ENCODE measurements around the gene CCNJL. TPM values are rescaled to one million over a fixed set of nuclear protein-coding genes. Genes with fewer than 3 reads are reported as not detected.

Gene CCNJL
- total and polyA plus RNA-seq, 12 donors: 1.2 to 10.6 (median 4.3) TPM

DNA sequence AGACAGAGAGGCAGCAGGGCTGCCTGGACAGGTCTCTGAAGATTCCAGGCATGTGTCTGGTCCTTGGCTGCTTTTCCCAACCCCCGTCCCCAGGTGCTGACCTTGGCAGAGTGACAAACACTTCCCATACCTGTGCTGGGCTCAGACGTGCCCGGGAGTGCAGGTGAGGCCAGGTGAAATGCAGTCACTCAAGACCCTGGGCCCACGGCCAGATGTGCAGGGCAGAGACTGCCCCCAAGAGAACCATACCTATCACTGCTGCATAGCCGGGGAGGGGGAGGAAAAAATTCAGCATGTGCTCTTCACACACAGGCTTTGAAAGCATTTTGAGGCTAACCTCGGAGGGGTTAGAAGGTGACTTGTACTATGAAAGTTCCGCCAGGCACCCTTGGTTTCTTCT is 22.6 kb downstream of the CCNJL start:
- no peak overlapping the region for H3K4me3 ChIP-seq
- H3K9me3 ChIP-seq (replicated peaks in 1 of 3): no peaks in the 10 kb centered on the region
- intact Hi-C loops (cut with DNase I): no loop called here
- H3K27ac ChIP-seq: peak overlapping the region in 1 of 5 donors; percentile 8
- TF ChIP-seq, protein P1, sequence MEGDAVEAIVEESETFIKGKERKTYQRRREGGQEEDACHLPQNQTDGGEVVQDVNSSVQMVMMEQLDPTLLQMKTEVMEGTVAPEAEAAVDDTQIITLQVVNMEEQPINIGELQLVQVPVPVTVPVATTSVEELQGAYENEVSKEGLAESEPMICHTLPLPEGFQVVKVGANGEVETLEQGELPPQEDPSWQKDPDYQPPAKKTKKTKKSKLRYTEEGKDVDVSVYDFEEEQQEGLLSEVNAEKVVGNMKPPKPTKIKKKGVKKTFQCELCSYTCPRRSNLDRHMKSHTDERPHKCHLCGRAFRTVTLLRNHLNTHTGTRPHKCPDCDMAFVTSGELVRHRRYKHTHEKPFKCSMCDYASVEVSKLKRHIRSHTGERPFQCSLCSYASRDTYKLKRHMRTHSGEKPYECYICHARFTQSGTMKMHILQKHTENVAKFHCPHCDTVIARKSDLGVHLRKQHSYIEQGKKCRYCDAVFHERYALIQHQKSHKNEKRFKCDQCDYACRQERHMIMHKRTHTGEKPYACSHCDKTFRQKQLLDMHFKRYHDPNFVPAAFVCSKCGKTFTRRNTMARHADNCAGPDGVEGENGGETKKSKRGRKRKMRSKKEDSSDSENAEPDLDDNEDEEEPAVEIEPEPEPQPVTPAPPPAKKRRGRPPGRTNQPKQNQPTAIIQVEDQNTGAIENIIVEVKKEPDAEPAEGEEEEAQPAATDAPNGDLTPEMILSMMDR (IDR thresholded peaks at IDR 0.05): no peak
- no peak for TF ChIP-seq POLR2A (IDR thresholded peaks at IDR 0.05)
- WGBS, 4 donors: 54 to 66% (median 58%) methylated on average over 3 to 7 of the region's 7 CpGs
- no peak for DNase-seq
- peaks cover 17 to 20% of the 10 kb centered on the region in 2 donors for H3K4me1 ChIP-seq (replicated peaks in 1 of 2)
- no peaks in the 10 kb centered on the region for H3K36me3 ChIP-seq (replicated peaks in 1 of 2)
- H3K27me3 ChIP-seq: no peaks in the 10 kb centered on the region

DNA sequence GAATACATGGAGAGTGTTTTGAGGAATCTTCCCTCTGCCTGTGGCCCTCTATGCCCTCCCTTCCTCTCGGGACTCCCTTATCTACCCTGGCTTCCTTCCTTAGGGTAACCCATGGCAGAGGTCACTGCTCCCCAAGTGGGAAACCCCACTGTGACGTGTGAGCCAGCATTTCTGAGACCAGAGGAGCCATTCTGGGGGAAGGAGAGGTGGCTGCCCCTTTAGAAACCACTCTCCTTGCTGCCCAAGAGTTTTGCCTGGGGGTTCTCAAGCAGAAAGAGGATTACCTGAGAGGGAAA is 23.1 kb downstream of the CCNJL start:
- Histone ChIP-seq H3K27me3 (no peaks in the 10 kb centered on the region), H3K4me3 (no peak overlapping the region), H3K4me1 (replicated peaks in 1 of 2) (peaks cover 17 to 20% of the 10 kb centered on the region in 2 donors), H3K27ac (peak overlapping the region in 1 of 5 donors; percentile 8), H3K36me3 (replicated peaks in 1 of 2) (no peaks in the 10 kb centered on the region), H3K9me3 (replicated peaks in 1 of 3) (no peaks in the 10 kb centered on the region)
- TF ChIP-seq POLR2A (IDR thresholded peaks at IDR 0.05): no peak
- TF ChIP-seq, protein P1 (IDR thresholded peaks at IDR 0.05): no peak
- intact Hi-C loops (cut with DNase I): no loop called here
- WGBS, 4 donors: 17 to 24% (median 21%) methylated on average over 2 of the region's 2 CpGs
- DNase-seq: peak in 1 of 7 donors; percentile 9

DNA sequence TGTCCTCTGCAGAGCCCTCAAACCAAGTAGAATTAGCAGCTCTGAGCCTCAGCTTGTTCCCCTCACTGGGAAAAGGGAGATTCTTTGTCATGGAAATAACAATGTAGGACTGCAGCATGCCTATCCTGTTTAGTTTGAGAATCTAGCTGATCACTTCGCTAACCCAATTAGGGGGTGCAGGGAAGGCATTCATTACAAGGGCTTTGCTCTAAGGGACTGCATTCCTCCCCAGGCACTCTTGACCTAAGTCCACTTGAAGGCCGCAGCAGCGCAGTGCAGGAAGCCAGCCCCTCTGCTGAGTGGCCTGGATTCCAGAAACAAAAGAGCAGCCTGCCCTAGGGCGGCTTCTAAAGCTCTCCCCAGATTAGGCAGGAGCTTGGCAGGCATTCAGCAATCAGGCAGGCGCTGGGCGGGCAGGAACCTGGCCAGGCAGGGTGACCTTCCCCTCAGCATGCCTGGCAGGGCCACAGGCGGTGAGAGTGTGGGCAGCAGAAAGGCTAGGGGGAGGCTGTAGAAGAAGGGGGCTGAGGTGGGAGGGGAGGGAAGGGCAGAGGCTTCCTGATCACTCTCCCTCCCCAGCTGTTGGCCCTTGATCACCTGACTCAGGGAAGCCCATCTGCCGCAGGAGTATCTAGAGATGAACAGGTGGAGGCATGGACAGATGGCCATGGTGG is 24.8 kb downstream of the CCNJL start:
- WGBS, 4 donors: 20 to 26% (median 22%) methylated on average over 3 to 8 of the region's 8 CpGs
- DNase-seq: peak; percentile 78 to 93 (median 92)
- H3K27me3 ChIP-seq: no peaks in the 10 kb centered on the region
- H3K9me3 ChIP-seq (replicated peaks in 1 of 3): no peaks in the 10 kb centered on the region
- H3K27ac ChIP-seq: peak overlapping the region in 4 of 5 donors; percentile 57 to 75 (median 68)
- H3K4me3 ChIP-seq: no peak overlapping the region
- intact Hi-C loops (cut with DNase I): no loop called here
- H3K4me1 ChIP-seq (replicated peaks in 1 of 2): peaks cover 17 to 20% of the 10 kb centered on the region in 2 donors
- TF ChIP-seq POLR2A (IDR thresholded peaks at IDR 0.05): peak in 1 of 2 donors; percentile 45
- TF ChIP-seq, protein P1 (IDR thresholded peaks at IDR 0.05): no peak
- no peaks in the 10 kb centered on the region for H3K36me3 ChIP-seq (replicated peaks in 1 of 2)

DNA sequence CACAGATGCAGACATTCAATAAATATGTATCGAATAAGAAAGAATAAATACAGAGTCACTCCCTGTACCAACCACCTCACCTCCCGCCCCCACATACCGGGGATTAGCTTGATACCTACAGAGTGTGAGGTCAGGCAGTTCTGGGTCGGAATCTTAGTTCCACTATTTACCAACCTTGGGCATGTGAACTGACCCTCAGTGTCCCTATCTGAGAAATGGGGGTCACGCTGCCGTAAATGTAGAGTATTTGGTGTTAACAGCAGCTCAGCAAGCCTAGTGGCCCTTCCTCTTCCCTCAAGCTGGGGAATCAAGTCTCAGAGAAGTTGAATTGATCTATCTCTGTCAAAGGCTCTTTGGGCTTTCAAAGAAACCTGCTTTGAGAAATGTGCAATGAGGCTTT is 25.4 kb downstream of the CCNJL start:
- whole genome bisulfite sequencing, 4 donors: 70 to 85% (median 77%) methylated on average over 6 of the region's 6 CpGs
- Histone ChIP-seq H3K27ac (peak overlapping the region in 4 of 5 donors; percentile 57 to 75 (median 68)), H3K36me3 (replicated peaks in 1 of 2) (no peaks in the 10 kb centered on the region), H3K4me1 (replicated peaks in 1 of 2) (peaks cover 17 to 20% of the 10 kb centered on the region in 2 donors), H3K4me3 (no peak overlapping the region), H3K27me3 (no peaks in the 10 kb centered on the region), H3K9me3 (replicated peaks in 1 of 3) (no peaks in the 10 kb centered on the region)
- DNase-seq: no peak
- intact Hi-C loops (cut with DNase I): no loop called here
- TF ChIP-seq, protein P1 (IDR thresholded peaks at IDR 0.05): no peak
- no peak for TF ChIP-seq POLR2A (IDR thresholded peaks at IDR 0.05)
